ENCODE data around the gene HAGHL. TPM values are rescaled to one million over a fixed set of nuclear protein-coding genes. Genes with fewer than 3 reads are reported as not detected.
"Not testable (repeated sequence)": the region's sequence is repeated elsewhere in the genome, so short reads cannot be mapped to it uniquely, and the experiment has no call there.

The HAGHL gene
- total RNA-seq, 1 donor from 2014 or later = 2.5 TPM

- no peak for DNase-seq
Measured at GRCh38 chr16:689175-689897, 37.6 kb upstream of the HAGHL start.

- not testable (repeated sequence) for DNase-seq
Measured at GRCh38 chr16:691242-691641, 35.7 kb upstream of the HAGHL start.

DNA sequence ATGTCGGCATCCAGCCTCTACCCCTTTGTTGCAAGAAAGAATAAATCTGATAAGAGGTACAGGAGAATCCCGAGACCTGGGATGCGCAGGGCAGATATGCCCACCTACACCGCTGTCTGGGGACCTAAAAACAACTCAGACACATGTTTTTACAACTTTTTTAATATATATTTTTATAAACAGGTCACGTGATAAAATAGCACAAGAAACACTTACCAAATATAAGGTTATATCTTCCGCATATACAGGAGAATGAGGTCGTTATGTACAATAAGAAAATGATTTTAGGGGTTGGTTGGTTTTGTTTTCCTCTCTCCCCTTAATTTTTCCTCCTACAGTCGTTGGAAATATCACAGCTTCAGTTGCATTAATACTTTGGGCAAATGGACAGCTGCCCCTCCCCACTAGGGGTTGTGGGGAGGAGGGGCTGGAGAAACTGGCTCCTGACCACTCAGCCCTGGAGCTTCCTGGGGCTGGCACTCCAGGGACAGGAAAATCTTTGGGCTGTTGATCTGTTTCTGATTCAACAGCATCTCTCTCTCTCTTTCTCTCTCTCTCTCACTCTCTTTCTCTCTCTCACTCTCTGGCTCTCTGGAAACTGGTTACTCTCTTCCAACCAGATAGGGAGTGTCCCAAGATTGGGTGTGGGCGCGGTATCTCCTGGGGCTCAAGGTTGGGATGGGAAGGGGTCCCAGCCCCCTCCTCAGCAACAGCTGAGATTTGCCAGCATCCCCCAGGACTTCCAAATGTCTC lies 34.4 kb upstream of the HAGHL start:
- DNase-seq = no peak

DNA sequence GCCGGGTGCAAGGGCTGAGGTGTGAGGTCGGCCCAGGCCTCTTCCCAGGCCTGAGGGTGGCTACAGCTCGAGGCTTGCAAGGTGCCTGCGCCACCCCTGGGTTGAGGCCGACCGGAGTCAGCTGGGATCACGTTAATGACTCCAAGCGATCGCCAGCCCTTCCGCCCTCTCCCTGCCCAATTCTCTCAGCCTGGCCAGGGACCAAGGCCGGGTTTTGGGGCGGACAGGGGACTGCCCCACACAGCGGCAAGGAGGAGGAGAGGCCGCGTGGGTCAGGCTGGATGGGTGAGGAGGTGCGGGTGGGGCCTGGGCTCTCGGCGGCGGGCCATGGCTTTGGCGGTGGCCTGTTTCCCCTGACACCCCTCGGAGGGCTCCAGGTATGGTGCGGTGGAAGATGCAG lies 33.5 kb upstream of the HAGHL start:
- no peak for DNase-seq

GRCh38 chr16:693766-694165 lies 33.1 kb upstream of the HAGHL start:
- DNase-seq = no peak

DNA sequence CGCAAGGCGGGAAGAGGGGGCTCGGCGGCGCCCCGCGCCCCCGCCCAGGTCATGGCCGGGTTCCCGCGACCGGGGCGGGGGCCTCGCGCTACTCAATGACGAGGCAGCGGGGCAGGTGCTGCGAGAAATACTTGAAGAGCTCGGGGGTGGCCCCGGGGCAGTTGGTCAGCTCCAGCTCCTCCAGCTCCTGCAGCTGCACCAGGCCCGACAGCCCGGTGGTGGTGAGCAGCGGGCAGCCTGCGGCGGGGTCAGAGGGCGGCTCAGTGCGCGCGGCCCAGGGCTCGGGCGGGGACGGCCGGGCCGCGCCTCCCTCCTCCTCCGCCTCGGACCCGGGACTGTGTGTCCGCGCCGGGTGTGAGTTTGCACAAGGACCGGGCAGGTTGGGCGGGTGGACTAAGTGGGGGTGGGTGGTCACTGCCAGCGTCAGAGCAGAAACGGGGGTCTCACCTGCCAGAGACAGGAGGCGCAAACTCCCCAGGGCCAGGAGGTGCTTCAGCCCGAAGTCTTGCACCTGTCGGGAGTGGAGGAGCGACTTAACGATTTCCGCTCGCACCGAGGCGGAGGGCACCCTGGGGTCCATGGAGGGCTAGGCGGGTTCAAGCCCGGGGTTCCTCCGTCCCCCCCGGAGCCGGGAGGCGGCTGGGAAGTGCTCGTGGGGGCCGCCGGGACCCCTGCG lies 32.6 kb upstream of the HAGHL start:
- no peak for DNase-seq

DNA sequence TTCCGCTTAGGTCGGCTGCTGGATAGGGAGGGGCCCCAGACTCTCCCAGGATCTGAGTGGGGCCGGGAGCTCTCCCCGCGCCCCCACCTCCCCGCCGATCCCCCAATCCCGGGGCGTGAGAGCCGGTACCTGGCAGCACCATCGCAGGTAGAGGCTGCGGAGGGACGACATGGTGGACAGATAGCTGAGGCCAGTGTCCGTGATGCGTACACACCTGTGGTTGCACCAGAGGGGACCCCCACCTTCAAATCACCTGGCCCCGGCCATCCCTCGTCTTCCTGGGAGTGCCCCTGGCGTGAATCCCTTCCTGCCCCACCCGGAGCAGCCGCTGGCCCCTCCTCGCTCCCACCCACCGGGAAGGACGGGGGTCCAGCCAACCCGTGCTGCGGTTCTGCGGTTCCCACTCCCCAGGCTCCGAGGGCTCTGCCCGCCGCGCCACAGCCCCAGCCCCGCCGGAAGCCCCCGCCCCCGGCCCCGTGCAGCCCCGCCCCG lies 32.0 kb upstream of the HAGHL start:
- no peak for DNase-seq

DNA sequence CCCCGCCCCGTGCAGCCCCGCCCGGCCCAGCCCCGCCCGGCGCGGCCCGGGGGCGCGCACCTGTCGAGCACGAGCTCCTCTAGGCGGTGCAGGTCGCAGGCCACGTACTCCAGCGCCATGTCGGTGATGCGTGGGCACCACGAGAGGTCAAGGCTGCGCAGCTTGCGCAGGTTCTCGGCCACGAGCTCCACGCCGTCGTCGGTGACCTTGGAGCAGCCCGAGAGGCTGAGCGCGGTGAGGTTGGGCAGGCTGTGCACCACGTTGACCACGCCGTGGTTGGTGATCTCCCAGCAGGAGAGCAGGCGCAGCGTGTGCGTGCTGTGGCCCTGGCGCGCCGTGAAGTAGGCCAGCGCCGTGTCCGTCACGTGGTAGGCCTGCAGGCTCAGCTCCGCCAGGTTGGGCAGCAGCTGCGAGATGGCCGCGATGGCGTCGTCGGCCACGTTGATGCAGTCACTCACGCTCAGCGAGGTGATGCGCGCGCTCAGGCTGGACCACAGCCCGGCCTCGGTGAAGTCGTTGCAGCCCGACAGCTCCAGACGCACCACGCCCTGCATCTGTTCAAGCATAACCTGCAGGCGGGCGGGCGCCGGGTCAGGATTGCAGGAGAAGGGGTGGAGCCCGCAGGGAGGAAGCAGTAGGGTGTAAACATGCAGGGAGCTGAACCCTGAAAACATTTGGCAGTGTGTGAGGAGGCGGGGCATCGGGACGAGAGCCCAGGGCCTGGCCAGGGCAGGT lies 31.4 kb upstream of the HAGHL start:
- DNase-seq = no peak

DNA sequence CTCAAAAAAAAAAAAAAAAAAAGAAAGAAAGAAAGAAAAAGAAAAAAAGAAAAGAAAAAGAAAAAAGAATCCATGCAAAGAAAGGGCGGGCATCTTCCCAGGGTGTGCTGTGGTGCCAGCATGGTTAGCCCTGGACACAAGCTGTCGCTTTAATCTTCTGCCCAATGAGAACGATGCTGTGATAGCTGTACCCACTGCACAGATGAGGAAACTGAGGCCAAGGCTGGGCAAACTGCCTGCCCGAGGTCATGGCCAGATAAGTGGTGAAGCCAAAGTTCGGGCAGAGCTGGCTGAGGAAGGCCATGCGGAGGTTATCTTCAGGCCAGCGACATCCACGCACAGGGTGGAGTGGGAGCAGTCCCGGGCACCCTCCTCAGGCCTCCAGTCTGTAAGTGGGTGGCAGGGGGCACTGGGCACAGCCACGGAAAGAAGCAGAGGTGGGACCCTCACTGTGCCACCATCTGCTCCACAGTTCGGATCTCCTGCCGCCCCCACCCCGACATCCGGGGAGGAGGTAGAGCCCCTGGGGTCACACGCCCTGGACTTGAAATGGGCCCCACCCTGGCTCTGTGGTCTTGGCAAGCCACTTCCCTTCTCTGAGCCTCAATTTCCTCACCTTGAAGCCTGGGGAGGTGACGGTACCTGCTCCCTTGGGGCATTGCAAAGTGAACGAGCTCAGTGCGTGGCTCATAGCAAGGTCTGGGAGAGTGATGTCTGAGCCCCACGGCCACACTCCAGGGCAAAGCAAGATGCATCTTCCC lies 27.8 kb upstream of the HAGHL start:
- DNase-seq = no peak

- no peak for DNase-seq
Measured at GRCh38 chr16:700684-701584, 26.0 kb upstream of the HAGHL start.

- no peak for DNase-seq
Measured at GRCh38 chr16:702341-702740, 24.6 kb upstream of the HAGHL start.

GRCh38 chr16:703406-703805 lies 23.5 kb upstream of the HAGHL start:
- no peak for DNase-seq

DNA sequence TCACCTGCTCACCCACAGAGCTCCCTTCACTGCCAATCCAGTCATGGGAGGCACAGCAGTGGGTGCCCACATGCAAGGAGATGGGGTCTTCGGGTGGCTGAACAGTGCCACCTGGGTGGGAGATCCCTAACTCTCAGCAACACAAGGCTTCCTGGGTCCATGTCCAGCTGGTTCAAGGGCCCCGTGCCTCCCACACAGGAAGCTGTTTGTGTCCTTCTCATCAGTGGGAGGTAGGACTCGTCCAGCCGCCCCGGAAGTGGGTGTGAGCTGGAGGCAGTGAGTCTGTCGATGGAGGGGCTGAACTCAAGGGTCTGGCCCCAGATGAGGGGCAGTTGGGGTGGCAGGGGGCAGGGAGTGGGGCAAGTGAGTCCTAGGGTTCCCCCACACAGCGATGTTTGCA lies 22.9 kb upstream of the HAGHL start:
- DNase-seq = no peak

GRCh38 chr16:704552-705380 lies 22.1 kb upstream of the HAGHL start:
- no peak for DNase-seq

DNA sequence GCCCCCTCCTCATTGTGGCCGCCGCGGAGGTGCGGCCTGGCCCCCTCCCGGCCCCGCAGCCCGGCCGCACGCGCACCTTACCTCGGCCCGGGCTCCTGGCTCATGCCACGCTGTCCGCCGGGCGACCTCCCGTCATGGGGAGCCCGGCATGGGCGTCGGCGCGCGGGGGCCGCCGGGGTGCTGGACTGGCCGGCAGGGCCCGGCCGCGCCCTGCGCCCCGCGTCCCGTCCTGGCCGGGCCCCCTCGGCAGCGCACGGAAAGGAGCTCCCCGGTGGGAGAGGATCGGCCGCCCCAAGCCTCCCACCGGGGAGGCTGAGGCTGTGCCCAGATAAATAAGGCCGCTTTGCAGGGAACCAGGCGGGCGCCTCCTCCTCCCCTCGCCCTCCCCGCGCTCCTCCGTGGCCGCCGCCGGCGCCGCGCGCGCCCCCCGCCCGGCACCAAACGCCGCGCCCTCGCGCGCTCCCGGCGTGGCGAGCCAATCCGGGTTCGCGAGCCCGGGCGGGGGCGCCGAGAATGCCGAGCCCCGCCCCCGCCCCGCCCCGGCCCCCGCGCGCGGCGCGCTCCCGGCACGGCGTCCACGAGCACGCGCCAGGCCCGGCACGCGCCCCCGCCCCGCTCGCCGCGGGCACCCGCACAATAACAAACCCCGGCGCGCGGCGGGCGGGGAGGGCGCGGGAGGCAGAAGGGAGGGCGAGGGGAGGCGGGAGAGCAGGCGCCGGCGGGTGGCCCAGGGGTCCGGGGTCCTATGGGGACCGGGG lies 21.3 kb upstream of the HAGHL start, which contains the start of gene FBXL16:
TSS of gene FBXL16 (minus strand) at position 371 of the 758 bp plus-strand sequence. CDS start 8,396 bp downstream, outside the sequence.
- no peak for DNase-seq

DNA sequence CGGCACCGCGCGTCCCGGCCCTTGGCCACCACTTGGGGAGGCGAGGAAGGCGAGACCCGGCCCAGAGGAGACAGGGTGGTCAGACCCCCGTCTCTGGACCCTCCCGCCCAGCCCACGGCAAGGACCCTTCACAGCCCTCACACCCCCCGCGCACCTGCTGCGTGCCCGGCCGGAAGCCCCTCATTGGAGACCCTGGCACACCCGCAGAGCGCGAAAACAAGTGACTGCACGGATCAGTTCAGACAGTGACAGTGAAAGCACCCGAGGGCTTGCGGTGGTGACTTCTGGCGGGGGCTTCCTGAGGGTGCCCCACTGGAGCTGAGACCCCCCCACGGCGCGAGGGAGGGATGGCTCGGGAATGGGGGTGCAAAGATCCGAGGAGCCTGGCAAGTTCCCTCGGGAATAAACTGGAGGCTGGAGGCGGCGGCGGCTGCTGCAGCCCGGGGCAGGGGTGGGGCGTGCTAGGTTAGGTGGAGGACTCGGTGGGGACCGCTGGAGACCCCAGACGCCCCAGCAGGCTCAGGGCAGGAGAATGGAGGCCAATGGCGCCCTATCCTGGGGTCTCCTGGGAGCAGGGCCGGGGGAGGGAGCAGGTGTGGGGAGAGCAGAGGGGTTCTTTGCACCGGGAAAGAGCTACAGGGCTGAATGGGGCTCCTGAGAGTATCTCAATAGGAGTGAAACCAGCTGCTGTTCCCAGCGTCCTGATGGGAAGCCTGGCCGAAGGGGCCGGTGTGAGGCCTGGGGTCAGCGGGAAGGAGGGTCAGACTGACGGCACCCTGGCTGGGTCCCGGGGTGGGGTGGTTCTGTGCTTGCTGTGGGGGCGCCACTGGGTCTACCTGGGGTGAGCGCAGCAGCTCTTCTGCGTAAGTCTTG lies 20.5 kb upstream of the HAGHL start:
- DNase-seq = no peak

DNA sequence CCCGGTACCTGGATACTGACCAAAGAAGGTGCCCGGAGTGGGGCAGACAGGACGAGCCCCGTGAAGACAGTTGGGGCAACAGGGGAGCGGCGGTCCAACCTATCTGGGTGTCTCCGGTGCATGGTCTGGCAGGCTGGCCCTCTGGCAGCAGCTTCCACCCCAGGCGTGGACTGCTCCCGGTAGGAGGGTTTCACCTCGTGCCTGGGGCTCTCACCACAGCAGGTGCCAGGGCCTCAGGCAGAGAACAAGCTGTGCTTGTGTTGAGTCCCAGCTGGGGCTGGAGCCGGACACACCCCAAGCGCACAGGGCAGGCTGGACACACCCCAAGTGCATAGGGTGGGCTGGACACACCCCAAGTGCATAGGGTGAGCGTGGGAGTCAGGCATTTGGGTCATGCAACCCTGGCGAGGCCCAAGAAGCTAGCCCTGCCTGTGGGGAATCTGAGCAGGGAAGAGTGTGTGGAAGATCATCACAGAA lies 19.8 kb upstream of the HAGHL start:
- no peak for DNase-seq

DNA sequence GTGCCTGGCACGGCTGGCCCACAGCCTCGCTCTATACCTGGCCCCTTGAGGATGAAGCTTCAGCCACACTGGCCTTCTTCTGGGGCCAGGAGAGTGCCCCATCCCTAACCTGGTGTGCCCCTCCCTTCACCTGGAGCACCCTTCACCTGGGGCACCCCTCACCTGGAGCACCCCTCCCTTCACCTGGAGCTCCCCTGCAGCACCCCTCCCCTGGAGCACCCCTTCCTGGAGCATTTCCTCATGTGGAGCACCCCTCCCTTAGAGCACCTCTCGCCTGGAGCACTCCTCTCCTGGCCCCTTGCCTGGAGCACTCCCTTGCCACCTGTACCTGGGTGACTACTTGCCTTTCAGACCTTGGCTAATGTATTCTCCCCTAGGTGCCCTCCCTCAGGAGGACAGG lies 18.9 kb upstream of the HAGHL start:
- DNase-seq = no peak

Measured in skin of body (tissue), 2 donors.